Ovary (tissue), 9 donors: ENCODE results near the gene ST6GALNAC2. TPM values are rescaled to one million over a fixed set of nuclear protein-coding genes. Genes with fewer than 3 reads are reported as not detected.
"Not testable (repeated sequence)": the region's sequence is repeated elsewhere in the genome, so short reads cannot be mapped to it uniquely, and the experiment has no call there.

Experiments
- DNase-seq, 5 donors: peaks; one replicate each; pipeline ENCODE4 v3.0.0-alpha.2; 2019 to 2020
- H3K27ac ChIP-seq, 2 donors: fragments of 200-600 bp; one replicate each; pipeline versions ENCODE4 v1.5.1 to v1.8.0; 2019 to 2022
- H3K27me3 ChIP-seq: fragments of 200-600 bp; one replicate; pipeline ENCODE4 v1.8.0; 2022
- H3K36me3 ChIP-seq: fragments of 200-600 bp; sonication (generic); one replicate; pipeline ENCODE4 v1.5.1; 2019
- H3K4me1 ChIP-seq: one replicate; pipeline ENCODE4 v1.8.1; 2013; ENCODE audit warnings: mild to moderate bottlenecking, moderate library complexity; ENCODE audit not compliant: insufficient read depth
- H3K4me3 ChIP-seq: fragments of 200-600 bp; sonication (generic); one replicate; pipeline ENCODE4 v1.5.1; 2017
- H3K9me3 ChIP-seq, 2 donors: fragments of 200-600 bp in 1 of 2; sonication (generic) in 1 of 2; one replicate each; pipeline versions ENCODE4 v1.5.1 to v1.8.1; 2013 to 2019; ENCODE audit warnings: mild to moderate bottlenecking in 1 of 2, moderate library complexity in 1 of 2
- CTCF ChIP-seq, 3 donors: fragments of 450-650 bp in 2 of 3; fragments of 200-600 bp in 1 of 3; IDR thresholded peaks; one replicate each; pipeline versions ENCODE4 v1.5.1 to v1.8.0; 2016 to 2022; ENCODE audit warnings: antibody characterized with exemption in 3 of 3, mild to moderate bottlenecking in 1 of 3
- EP300 ChIP-seq: sonication (generic); formaldehyde crosslinking; IDR thresholded peaks from one replicate; pipeline ENCODE4 v1.6.1; 2017; ENCODE audit warnings: antibody characterized with exemption
- POLR2A ChIP-seq: fragments of 450-650 bp; IDR thresholded peaks from one replicate; pipeline ENCODE4 v1.6.1; 2017; ENCODE audit warnings: antibody characterized with exemption, mild to moderate bottlenecking, moderate library complexity
- WGBS, 3 donors: extraction: QIAGEN DNeasy Blood & Tissue Kit in 1 of 3; methylation state at CpG; one replicate each; pipeline versions ENCODE4 v1.1.5 to v1.1.7; 2013 to 2017; 5-methylcytosine and 5-hydroxymethylcytosine counted together
- intact Hi-C, 4 donors: fragments of 100-400 bp; cut with DNase I; formaldehyde crosslinking; loops; one replicate each; pipeline versions ENCODE4 v1.11.0 to v1.15.1; 2022 to 2023
- polyA plus RNA-seq, 2 donors: library from polyadenylated mRNA; stranded (reverse); fragments of 200-250 nt in 1 of 2; fragments of 350-450 nt in 1 of 2; fragmentation: Illumina TruSeq in 1 of 2; extraction: RNeasy Lipid Tissue Mini Kit (QIAGEN cat#74804) in 1 of 2; gene quantifications; one replicate each; pipeline ENCODE4 v1.2.3, GENCODE V29; 2013 to 2014
- total RNA-seq, 7 donors: library from RNA; depleted of rRNA in 2 of 7; stranded (reverse); fragments of >200 nt in 2 of 7; fragmentation: NEBNext Ultra II Directional in 3 of 7; extraction: Animal tissue kit (Norgen Biotek cat#: 25700) in 3 of 7; gene quantifications; one replicate each; pipeline versions ENCODE4 v1.1.0 to v1.2.4, GENCODE V29; 2016 to 2023
- donor health status: DM: no; HTN: no; CAD: no; lungs with moderate emphysema.
- donor health status: DM: no; HTN: no; CAD: no.
- donor health status: Bipolar disorder and iron deficiency.
- donor health status: DM: yes; HTN: yes; CAD: no.
- donor health status: DM: no; HTN: no; CAD: no.
- donor health status: DM: yes; HTN: yes; CAD: no.

Gene ST6GALNAC2
- total and polyA plus RNA-seq, 9 donors: 1.4 to 61.6 (median 4.9) TPM

GRCh38 chr17:76612977-76613851 lies 27.6 kb upstream of the ST6GALNAC2 start:
- H3K27me3 ChIP-seq: no peaks in the 10 kb centered on the region
- no peak overlapping the region for H3K27ac ChIP-seq
- TF ChIP-seq EP300: no peak
- TF ChIP-seq POLR2A: no peak
- TF ChIP-seq CTCF (IDR thresholded peaks at IDR 0.05): no peak
- H3K4me1 ChIP-seq: no peaks in the 10 kb centered on the region
- H3K9me3 ChIP-seq: no peaks in the 10 kb centered on the region
- no peak for DNase-seq
- no peak overlapping the region for H3K4me3 ChIP-seq
- H3K36me3 ChIP-seq: no peaks in the 10 kb centered on the region
- intact Hi-C loops: no loop called here
- WGBS, 3 donors: 79% methylated on average over 17 of the region's 17 CpGs

DNA sequence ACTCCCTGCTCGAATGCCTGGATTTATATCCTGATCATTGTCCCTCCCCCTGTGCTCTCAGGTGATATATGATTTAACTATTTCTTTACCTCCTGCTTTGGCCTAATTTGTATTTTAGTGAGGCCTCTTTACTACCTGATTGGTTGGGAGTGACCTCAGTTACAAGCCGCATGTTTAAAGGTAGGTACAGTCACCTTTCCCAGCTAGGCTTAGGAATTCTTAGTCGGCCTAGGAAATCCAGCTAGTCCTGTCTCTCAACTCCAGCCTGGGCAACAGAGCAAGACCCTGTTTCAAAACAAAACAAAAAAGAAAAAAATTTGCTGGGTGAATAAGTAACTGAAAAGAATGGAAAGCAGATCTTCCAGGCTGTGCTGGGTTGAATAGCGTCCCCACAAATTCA lies 26.8 kb upstream of the ST6GALNAC2 start:
- no peaks in the 10 kb centered on the region for H3K36me3 ChIP-seq
- no peak for DNase-seq
- intact Hi-C loops: no loop called here
- no peak overlapping the region for H3K4me3 ChIP-seq
- no peaks in the 10 kb centered on the region for H3K4me1 ChIP-seq
- WGBS, 3 donors: 76 to 79% (median 78%) methylated on average over 4 of the region's 4 CpGs
- H3K9me3 ChIP-seq: no peaks in the 10 kb centered on the region
- no peak for TF ChIP-seq CTCF (IDR thresholded peaks at IDR 0.05)
- no peak for TF ChIP-seq EP300
- no peak for TF ChIP-seq POLR2A
- no peaks in the 10 kb centered on the region for H3K27me3 ChIP-seq
- H3K27ac ChIP-seq: no peak overlapping the region

- no peaks in the 10 kb centered on the region for H3K9me3 ChIP-seq
- TF ChIP-seq CTCF (IDR thresholded peaks at IDR 0.05) (no peak), EP300 (no peak), POLR2A (no peak)
- no peak for DNase-seq
Observed at GRCh38 chr17:76611758-76612157, 26.1 kb upstream of the ST6GALNAC2 start.

GRCh38 chr17:76611080-76611749 lies 25.6 kb upstream of the ST6GALNAC2 start:
- 61 to 72% (median 64%) methylated on average over 13 of the region's 13 CpGs for WGBS, 3 donors
- H3K9me3 ChIP-seq, intact Hi-C loops, H3K27me3 ChIP-seq, H3K27ac ChIP-seq, H3K36me3 ChIP-seq, H3K4me3 ChIP-seq, H3K4me1 ChIP-seq: not testable (repeated sequence)
- DNase-seq: peak in 1 of 5 donors; percentile 4

More at GRCh38 chr17:76611758-76612157, 26.1 kb upstream of the ST6GALNAC2 start:
- intact Hi-C loops: no loop called here
- H3K4me1 ChIP-seq: no peaks in the 10 kb centered on the region
- H3K4me3 ChIP-seq: no peak overlapping the region
- WGBS, 3 donors: 81 to 92% (median 89%) methylated on average over 4 of the region's 4 CpGs
- H3K27me3 ChIP-seq: no peaks in the 10 kb centered on the region
- H3K36me3 ChIP-seq: no peaks in the 10 kb centered on the region
- H3K27ac ChIP-seq: no peak overlapping the region

DNA sequence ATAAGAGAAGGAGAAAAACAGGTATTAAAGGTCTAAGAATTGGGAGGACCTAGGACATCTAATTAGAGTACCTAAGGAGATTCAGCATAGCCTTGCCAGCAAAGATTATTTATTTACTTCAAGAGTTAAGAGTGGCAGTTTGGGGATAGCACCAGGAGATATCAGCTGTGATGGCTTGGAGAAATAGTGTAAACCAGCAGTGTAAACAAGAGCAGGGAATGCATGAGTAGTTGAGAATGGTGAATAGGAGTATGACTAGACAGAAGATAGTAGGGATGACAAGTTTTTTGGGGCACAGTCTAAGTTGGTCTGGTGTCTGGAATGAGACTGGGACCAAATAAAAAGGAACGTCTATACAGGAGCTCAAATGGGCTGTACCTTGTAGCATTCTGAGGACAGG lies 21.0 kb upstream of the ST6GALNAC2 start:
- H3K9me3 ChIP-seq, H3K4me3 ChIP-seq, H3K36me3 ChIP-seq, H3K27ac ChIP-seq, intact Hi-C loops, DNase-seq, H3K27me3 ChIP-seq, H3K4me1 ChIP-seq: not testable (repeated sequence)
- 64 to 79% (median 78%) methylated on average over 1 of the region's 1 CpG for WGBS, 3 donors
